ENCODE measurements around the gene CACNA2D2. TPM values are rescaled to one million over a fixed set of nuclear protein-coding genes. Genes with fewer than 3 reads are reported as not detected.

CACNA2D2 gene
- total RNA-seq, 1 donor from 2014 or later = 4.3 TPM

- Histone ChIP-seq H3K4me2 (no peak overlapping the region), H3K36me3 (no peaks in the 10 kb centered on the region), H3K4me3 (no peak overlapping the region), H3F3A (ENCODE audit: low read depth) (no peaks in the 10 kb centered on the region), H3K9me3 (ENCODE audit: low read depth) (no peaks in the 10 kb centered on the region), H2AFZ (replicated peaks) (no peak overlapping the region), H3K4me1 (peaks cover 9% of the 10 kb centered on the region), H3K27me3 (no peaks in the 10 kb centered on the region), H3K27ac (no peak overlapping the region), H3K9ac (no peak overlapping the region), H3K79me2 (ENCODE audit: low read depth) (no peaks in the 10 kb centered on the region), H4K20me1 (ENCODE audit: low read depth) (no peaks in the 10 kb centered on the region)
- no peak for TF ChIP-seq CTCF (IDR thresholded peaks at IDR 0.05)
- no peak for TF ChIP-seq EZH2phosphoT487 (IDR thresholded peaks at IDR 0.05)
- no peak for TF ChIP-seq EZH2 (IDR thresholded peaks at IDR 0.05)
- Mint-ChIP-seq H3K36me3 (no peaks in the 10 kb centered on the region), H3K4me3 (no peak overlapping the region), H3K27me3 (ENCODE audit: insufficient read depth, low read depth) (peaks cover 7% of the 10 kb centered on the region), H3K4me1 (peaks cover 16% of the 10 kb centered on the region), H3K9me3 (no peaks in the 10 kb centered on the region), H3K27ac (no peak overlapping the region)
- no peak for DNase-seq (ENCODE audit: low spot score)
Observed at GRCh38 chr3:50385754-50386153, 117.7 kb downstream of the CACNA2D2 start.

GRCh38 chr3:50383750-50384149, 119.7 kb downstream of the CACNA2D2 start:
- H3K27me3 ChIP-seq = no peaks in the 10 kb centered on the region
- peaks cover 9% of the 10 kb centered on the region for H3K4me1 ChIP-seq
- TF ChIP-seq CTCF (IDR thresholded peaks at IDR 0.05) (no peak), EZH2 (IDR thresholded peaks at IDR 0.05) (no peak), EZH2phosphoT487 (IDR thresholded peaks at IDR 0.05) (no peak)

GRCh38 chr3:50382722-50383121, 120.7 kb downstream of the CACNA2D2 start:
- no peaks in the 10 kb centered on the region for H3K36me3 ChIP-seq
- no peaks in the 10 kb centered on the region for H3K36me3 Mint-ChIP-seq
- no peaks in the 10 kb centered on the region for H3K9me3 ChIP-seq (ENCODE audit: low read depth)
- H3K4me2 ChIP-seq = peak overlapping the region; percentile 27
- H3K9ac ChIP-seq = no peak overlapping the region
- no peaks in the 10 kb centered on the region for H3K27me3 ChIP-seq
- H3K27ac ChIP-seq = no peak overlapping the region
- H3K79me2 ChIP-seq (ENCODE audit: low read depth) = no peaks in the 10 kb centered on the region
- peaks cover 6% of the 10 kb centered on the region for H3K4me1 ChIP-seq
- H3K27me3 Mint-ChIP-seq (ENCODE audit: insufficient read depth, low read depth) = peaks cover 7% of the 10 kb centered on the region
- H3K4me3 Mint-ChIP-seq = no peak overlapping the region
- no peaks in the 10 kb centered on the region for H3F3A ChIP-seq (ENCODE audit: low read depth)
- no peaks in the 10 kb centered on the region for H3K9me3 Mint-ChIP-seq
- TF ChIP-seq CTCF (IDR thresholded peaks at IDR 0.05) (no peak), EZH2phosphoT487 (IDR thresholded peaks at IDR 0.05) (no peak), EZH2 (IDR thresholded peaks at IDR 0.05) (no peak)
- peaks cover 20% of the 10 kb centered on the region for H3K4me1 Mint-ChIP-seq
- DNase-seq (ENCODE audit: low spot score) = no peak
- H2AFZ ChIP-seq (replicated peaks) = no peak overlapping the region
- H4K20me1 ChIP-seq (ENCODE audit: low read depth) = no peaks in the 10 kb centered on the region
- peak overlapping the region; percentile 93 for H3K27ac Mint-ChIP-seq
- H3K4me3 ChIP-seq = no peak overlapping the region

More at GRCh38 chr3:50383750-50384149, 119.7 kb downstream of the CACNA2D2 start:
- Histone ChIP-seq H4K20me1 (ENCODE audit: low read depth) (no peaks in the 10 kb centered on the region), H3K27ac (no peak overlapping the region), H3K4me2 (no peak overlapping the region), H3K36me3 (no peaks in the 10 kb centered on the region), H3K4me3 (no peak overlapping the region), H3K79me2 (ENCODE audit: low read depth) (no peaks in the 10 kb centered on the region), H3K9ac (no peak overlapping the region), H2AFZ (replicated peaks) (no peak overlapping the region), H3K9me3 (ENCODE audit: low read depth) (no peaks in the 10 kb centered on the region), H3F3A (ENCODE audit: low read depth) (no peaks in the 10 kb centered on the region)
- Mint-ChIP-seq H3K27ac (peak overlapping the region; percentile 72), H3K4me3 (no peak overlapping the region), H3K36me3 (no peaks in the 10 kb centered on the region), H3K9me3 (no peaks in the 10 kb centered on the region), H3K4me1 (peaks cover 20% of the 10 kb centered on the region), H3K27me3 (ENCODE audit: insufficient read depth, low read depth) (peaks cover 5% of the 10 kb centered on the region)
- no peak for DNase-seq (ENCODE audit: low spot score)

All from neural progenitor cell (in vitro differentiated cells).